ENCODE results near the gene FKBP5.
"Not testable (repeated sequence)": the region's sequence is repeated elsewhere in the genome, so short reads cannot be mapped to it uniquely, and the experiment has no call there.

Gene FKBP5

GRCh38 chr6:35609588-35609987 is 79.1 kb downstream of the FKBP5 start:
- no peak for FAIRE-seq

DNA sequence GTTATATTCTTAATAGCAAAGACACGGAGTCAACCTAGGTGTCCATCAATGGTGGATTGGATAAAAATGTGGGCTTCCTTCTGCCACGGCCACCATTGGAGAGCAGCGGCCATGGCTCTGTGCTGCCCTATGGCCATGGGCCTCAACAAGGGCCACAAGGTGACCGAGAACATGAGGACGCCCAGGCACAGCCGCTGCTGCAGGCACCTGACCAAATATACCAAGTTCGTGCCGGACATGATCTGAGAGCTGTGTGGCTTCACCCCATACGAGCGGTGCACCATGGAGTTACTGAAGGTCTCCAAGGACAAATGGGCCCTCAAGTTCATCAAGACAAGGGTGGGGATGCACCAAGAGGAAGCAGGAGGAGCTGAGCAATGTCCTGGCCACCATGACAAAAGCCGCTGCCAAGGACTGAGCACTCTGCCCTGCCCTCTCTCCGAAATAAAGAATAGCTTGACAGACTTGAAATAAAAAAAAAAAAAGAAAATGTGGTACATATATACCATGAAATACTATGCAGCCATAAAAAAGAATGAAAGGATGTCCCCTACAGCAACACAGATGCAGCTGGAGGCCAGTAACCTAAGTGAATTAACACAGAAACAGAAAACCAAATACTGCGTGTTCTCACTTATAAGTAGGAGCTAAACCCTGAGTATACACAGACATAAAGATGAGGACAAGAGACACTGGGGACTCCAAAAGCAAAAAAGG is 81.0 kb downstream of the FKBP5 start:
- FAIRE-seq: no peak

GRCh38 chr6:35605600-35605999 is 83.1 kb downstream of the FKBP5 start:
- no peak for FAIRE-seq

DNA sequence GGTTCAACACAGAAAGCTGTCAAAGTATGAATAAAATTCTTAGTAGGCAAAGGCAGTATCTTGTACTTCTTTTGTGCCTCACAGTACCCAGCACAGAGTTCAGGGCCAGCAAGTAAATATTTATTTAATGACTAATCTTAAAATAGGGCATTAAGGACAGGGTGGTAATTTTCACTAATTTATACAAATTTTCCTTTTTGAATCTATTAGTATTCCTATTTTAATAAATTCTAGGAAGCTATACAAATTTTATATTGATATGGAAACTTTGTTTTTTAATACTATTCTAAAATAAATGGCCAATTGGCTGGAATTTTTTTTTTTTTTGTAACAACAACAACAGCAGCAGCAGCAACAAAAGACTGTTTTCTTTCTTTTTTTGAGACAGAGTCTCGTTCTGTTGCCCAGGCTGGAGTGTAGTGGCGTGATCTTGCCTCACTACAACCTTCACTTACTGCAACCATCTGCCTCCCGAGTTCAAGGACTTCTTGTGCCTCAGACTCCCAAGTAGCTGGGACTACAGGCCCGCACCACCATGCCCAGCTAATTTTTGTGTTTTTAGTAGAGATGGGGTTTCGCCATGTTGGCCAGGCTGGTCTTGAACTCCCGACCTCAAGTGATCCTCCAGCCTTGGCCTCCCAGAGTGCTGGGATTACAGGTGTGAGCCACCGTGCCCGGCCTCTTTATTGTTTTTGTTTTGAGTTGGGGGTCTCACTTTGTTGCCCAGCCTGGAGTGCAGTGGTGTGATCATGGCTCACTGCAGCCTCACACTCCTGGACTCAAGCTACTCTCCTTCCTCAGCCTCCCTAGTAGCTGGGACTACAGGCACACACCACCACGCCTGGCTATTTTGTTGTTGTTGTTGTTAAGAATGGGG is 85.2 kb downstream of the FKBP5 start:
- FAIRE-seq: no peak

DNA sequence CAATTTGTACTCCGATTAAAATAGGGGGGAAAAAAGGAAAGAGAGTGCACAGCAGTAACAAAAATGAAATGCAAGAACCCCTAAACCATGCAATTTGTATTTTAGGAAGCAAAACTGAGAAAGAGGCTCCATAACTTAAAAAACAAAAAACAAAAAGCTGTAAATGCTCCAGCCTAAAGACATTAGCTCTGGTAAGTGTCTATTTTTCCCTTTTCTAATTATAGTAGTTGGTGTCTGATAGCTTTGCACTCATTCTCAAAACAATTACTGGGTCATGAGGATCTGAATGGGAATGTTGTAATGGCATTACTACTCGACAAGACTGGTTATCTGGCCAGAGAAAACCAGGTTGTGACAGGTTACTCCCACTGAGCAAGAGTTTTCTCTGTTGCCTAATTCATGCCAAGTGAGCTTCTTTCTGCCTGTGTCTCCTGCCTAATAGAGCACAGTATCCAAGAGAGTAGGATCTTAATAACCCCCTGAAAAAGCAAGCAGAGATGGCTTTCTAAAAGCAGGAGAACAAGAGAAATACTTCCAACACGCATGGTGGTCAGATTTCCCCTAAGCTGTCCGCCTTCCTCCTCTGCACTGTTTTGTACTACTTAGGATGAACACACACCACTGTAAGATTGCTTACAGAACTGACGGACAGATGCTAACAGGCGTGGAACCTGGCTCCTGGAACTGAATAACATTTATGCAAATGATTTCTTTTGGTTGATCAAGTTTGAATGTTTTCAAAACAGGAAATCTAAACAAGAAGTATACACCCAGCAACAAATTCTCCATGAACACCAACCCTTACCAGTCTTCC is 86.4 kb downstream of the FKBP5 start:
- no peak for FAIRE-seq

DNA sequence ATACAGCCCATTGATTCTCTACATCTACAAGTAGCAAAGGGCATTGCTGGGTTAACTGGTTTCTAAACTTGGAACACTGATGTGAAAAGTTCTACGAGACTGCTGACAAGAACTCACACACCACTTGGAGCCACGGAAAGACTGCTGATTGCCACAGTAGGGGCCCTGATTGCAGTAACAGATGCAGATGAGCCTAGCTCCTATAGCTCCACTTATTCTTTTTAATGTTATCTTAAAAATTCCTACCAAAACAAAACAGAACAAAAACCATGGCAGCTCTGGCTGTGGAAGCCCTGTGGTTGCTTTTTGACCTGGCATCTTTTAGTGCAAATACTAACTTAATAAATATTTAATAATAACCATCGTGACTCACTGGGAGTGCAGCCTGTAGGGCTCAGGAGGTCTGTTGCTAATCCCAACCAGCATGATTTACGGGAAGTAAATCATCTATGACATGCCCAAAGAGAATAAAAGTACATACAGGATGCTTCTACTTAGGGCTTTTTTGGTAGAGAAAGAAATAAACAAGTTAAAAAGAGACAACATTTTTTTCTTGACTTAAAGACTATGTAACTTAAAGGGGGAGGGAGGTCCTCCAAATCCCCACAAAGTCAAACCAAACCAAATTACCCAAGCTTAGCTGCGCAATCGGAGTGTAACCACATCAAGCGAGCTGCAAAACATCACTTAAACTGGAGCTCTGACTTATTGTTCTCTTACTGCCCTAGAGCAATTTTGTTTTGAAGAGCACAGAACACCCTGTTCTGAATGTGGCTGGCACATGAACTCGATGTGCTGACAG is 87.2 kb downstream of the FKBP5 start:
- FAIRE-seq: no peak

GRCh38 chr6:35600659-35601125 is 88.0 kb downstream of the FKBP5 start:
- FAIRE-seq: peak; percentile 70

DNA sequence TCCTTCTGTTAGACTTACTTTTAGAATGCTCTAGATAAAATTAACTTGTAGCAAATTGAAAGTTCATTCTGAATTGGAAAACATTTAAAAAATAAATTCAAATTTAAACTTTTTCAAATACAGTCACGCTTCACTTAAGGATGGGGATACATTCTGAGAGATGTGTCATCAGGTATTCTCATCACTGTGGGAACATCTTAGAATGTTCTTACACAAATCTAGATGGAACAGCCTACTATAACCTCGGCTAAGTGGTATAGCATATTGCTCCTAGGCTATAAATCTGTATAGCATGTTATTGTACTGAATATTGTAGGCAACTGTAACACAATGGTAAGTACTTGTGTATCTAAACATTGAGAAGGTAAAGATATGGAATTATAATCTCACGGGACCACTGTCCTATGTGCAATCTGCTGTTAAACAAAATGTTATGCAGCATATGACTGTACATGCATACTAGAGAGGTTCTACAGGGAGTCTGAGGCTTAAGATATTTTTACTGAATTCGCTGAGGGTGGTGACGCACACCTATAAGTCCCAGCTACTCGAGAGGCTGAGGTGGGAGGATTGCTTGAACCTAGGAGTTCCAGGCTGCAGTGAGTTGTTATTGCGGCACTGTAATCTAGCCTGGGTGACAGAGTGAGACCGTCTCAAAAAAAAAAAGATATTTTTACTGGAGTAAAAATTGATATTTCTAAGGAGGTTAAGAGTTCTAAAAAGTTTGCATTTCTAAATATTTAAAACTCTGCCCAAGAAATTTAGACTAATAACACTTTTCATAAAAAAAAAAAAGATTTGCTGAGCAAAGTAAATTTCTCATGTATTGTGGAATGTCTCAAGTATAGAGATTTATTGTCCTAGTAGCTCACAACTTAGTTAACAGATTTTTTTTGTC is 88.7 kb downstream of the FKBP5 start:
- no peak for FAIRE-seq

DNA sequence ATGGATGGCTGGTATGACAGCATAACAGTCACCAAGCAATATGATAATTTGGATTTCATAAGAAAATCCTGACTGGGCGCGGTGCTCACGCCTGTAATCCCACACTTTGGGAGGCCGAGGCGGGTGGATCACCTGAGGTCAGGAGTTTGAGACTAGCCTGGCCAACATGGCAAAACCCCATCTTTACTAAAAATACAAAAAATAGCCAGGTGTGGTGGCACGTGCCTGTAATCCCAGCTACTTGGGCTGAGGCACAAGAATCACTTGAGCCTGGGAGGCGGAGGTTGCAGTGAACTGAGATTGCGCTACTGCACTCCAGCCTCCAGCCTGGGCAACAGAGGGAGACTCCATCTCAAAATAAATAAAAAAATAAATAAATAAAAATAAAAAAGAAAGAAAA is 90.1 kb downstream of the FKBP5 start:
- not testable (repeated sequence) for FAIRE-seq

DNA sequence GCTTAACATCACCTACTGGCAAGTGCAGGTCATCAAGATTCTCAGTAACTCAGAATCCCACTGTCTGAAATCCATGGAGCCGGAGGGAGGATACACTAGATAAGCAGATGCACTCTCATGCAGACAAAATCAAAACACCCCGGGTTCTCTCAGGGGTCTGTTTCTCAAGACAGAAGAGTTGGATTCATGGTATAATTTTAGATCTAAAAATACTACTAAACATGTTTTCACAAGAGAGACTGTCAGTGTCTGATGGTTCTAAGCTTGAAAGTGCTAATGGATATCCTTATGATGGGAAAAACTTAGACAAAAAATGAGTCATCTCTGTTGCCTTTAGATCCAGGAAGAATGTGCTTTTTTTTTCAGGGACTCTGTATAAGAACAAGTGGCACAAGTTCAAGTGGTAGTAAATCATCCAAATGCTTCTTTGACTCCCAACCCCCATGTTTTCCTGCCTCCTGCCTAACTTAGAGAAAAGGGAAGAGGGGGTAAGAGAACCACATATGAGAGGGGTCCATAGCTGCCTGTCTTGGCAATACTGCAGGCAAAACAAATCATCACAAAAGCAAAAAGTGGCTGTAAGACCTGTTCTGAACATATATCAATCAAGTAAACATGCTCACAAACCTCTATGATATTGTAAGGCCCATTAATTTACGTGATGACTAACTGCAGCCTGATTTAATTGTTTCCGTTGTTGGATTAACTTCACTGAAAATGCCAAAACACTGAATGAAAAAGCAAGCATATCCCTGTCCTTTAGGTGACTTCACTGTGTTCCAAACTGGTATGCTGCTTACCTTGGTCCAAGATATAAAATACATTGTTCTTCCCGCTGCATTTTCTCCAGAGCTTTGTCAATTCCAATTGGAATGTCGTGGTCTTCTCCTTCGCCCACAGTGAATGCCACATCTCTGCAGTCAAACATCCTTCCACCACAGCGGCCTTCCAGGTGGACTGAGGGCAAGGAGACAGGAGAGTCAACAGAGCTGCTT is 92.0 kb downstream of the FKBP5 start:
- FAIRE-seq: no peak

GRCh38 chr6:35594503-35595186 is 94.1 kb downstream of the FKBP5 start:
- no peak for FAIRE-seq

DNA sequence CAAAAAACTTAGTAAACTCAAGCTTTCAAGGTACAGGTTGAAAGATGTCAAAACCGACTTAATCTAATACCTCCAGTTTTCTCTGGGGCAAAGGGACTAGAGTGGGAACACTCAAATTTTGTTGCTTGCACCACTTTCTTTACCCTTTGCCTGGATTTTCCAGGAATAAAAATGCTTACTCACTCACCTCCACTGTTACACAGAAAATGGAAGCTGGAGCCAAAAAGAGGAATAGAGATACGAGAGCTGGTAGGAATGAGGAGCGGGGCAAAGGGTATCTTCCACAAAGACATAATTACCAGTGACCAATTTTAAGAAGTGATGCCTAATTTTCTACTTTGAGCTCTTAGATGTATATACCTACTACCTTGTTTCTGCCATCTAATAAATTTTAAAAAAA is 96.5 kb downstream of the FKBP5 start:
- FAIRE-seq: no peak

DNA sequence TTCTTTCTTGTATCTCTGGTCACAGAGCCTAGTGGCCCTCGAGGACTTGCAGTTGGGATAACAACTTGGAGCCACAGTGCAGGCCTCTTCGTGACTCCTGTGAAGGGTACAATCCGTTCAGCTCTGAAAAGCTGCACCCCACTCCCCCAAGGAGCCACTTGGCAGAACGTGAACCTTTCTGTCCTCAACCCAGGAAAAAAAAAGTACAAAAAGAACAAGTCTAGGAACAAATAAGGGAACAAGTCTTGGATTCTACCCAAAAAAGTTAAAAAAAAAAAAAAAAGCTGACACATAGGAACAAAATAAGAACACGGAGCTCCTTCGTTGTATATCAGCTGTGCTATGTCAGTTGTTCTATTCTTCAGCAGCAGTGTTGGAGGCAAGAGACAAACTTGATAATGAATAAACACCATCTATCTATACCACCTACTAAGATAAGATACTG is 98.1 kb downstream of the FKBP5 start:
- no peak for FAIRE-seq

- no peak for FAIRE-seq
Observed at GRCh38 chr6:35589904-35590303, 98.8 kb downstream of the FKBP5 start.

DNA sequence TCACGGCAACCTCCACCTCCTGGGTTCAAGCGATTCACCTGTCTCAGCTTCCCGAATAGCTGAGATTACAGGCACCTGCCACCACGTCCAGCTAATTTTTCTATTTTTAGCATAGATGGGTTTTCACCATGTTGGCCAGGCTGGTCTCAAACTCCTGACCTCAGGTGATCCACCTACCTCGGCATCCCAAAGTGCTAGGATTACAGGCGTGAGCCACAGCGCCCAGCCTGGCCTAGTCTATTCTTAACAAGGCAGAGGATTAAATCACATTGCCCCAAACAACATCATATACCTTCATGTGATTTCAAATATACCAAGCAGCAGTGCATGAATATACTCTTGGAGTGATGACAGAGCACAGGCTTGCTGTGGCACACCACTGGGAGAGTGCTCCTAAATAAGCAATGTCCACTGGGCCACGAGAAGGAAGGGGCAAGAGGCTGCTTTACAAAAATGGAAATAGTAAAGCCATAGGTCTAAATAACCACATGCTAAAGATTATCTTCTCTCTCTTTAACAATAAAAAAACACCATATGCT is 99.4 kb downstream of the FKBP5 start:
- FAIRE-seq: no peak

GRCh38 chr6:35587167-35587566 is 101.5 kb downstream of the FKBP5 start:
- no peak for FAIRE-seq

- FAIRE-seq: no peak
Observed at GRCh38 chr6:35586542-35586941, 102.2 kb downstream of the FKBP5 start.

DNA sequence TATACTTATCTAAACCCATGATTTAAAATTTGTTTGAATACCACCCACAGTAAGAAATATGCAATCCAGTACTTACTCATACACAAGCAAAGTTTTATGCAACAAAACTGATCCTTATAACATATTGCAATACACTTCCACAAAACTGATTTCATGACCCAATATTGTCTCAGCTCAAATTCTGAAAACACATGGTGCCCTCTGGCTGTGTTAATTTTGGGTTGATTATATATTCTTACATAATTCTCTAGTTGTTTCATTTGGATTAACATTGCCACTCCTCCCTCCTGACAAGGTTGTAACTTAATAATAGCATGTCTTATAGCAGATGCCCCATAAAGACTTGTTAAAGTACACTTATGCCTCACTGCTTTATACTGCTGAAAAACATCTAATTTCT is 103.1 kb downstream of the FKBP5 start:
- no peak for FAIRE-seq
